Measurements from ENCODE around the gene PBX4.

Gene PBX4

GRCh38 chr19:19568802-19569756 is 49.4 kb downstream of the PBX4 start:
- Histone ChIP-seq H3K36me3 (ENCODE audit: control insufficient read depth, insufficient read depth, low read length) (no peaks in the 10 kb centered on the region), H3K9ac (ENCODE audit: low read length) (no peak overlapping the region), H3K4me3 (ENCODE audit: low read length) (no peak overlapping the region), H3K9me3 (ENCODE audit: control insufficient read depth, low read length) (no peaks in the 10 kb centered on the region), H3K4me1 (ENCODE audit: control insufficient read depth, insufficient read depth, low read length) (no peaks in the 10 kb centered on the region), H3K27me3 (ENCODE audit: control insufficient read depth, insufficient read depth, low read length) (no peaks in the 10 kb centered on the region)

DNA sequence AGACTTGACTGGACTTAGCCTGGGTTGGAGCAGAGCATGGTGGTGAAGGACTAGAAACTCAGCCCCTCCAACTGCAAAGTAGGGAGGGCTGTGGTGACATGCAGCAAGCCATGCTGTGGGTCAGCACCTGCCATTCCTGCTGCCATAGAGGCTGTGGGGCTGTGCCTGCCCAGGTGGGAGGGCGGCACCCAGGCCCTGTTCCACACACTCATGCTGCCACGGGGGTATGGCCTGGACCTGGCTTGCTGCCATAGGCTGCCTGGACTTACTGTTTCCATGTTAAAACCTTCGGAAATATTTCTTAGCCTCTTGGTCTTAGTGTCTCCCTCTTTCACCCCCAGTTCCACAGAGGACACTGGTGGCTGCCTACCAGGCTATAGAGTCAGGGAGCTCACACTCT is 51.1 kb downstream of the PBX4 start:
- H3K27me3 ChIP-seq (ENCODE audit: control insufficient read depth, insufficient read depth, low read length), result no peaks in the 10 kb centered on the region
- H3K9me3 ChIP-seq (ENCODE audit: control insufficient read depth, low read length), result no peaks in the 10 kb centered on the region
- no peak overlapping the region for H3K9ac ChIP-seq (ENCODE audit: low read length)
- H3K36me3 ChIP-seq (ENCODE audit: control insufficient read depth, insufficient read depth, low read length), result no peaks in the 10 kb centered on the region
- no peaks in the 10 kb centered on the region for H3K4me1 ChIP-seq (ENCODE audit: control insufficient read depth, insufficient read depth, low read length)
- H3K4me3 ChIP-seq (ENCODE audit: low read length), result no peak overlapping the region

DNA sequence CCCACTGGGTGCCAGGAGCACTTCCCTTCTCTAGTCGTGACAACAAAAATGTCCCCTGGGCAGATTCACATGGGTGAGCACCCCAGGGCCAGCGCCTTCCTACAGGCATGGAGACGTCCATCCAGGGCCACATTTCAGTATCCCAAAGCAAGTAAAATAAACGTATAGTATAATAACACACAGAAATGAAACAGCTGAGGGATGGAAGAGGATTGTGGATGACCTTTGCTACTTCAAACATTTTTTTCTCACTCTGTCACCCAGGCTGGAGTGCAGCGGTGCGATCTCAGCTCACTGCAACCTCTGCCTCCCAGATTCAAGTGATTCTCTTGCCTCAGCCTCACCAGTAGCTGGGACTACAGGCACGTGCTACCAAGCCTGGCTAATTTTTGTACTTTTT is 52.2 kb downstream of the PBX4 start:
- Histone ChIP-seq H3K27me3 (ENCODE audit: control insufficient read depth, insufficient read depth, low read length) (no peaks in the 10 kb centered on the region), H3K4me3 (ENCODE audit: low read length) (no peak overlapping the region), H3K4me1 (ENCODE audit: control insufficient read depth, insufficient read depth, low read length) (no peaks in the 10 kb centered on the region), H3K36me3 (ENCODE audit: control insufficient read depth, insufficient read depth, low read length) (no peaks in the 10 kb centered on the region), H3K9me3 (ENCODE audit: control insufficient read depth, low read length) (no peaks in the 10 kb centered on the region), H3K9ac (ENCODE audit: low read length) (no peak overlapping the region)

DNA sequence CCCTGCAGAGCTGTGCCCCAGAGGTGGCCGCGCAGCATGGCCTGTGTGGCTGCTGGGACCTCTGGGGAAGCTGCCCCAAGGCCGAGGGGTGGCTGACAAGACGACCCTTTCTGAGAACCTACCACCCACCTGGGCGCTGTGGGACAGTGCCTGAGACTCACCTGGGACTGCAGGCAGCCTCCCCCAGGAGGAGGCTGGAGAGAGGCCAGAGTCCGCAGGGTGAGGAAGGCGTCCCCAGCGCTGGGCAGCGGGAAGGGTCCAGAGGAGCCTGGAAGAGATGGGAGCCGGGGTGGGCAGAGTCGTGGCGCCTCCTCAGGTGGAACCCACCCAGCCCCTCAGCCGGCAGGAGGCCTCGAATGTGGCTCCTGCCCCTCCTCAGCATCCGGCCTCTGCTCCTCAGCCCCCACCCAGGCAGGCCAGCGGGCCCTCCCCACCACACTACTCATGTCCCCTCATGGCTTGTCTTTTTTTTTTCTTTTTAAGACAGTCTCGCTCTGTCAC is 55.1 kb downstream of the PBX4 start:
- no peaks in the 10 kb centered on the region for H3K9me3 ChIP-seq (ENCODE audit: control insufficient read depth, low read length)
- H3K4me3 ChIP-seq (ENCODE audit: low read length), result no peak overlapping the region
- no peaks in the 10 kb centered on the region for H3K4me1 ChIP-seq (ENCODE audit: control insufficient read depth, insufficient read depth, low read length)
- H3K36me3 ChIP-seq (ENCODE audit: control insufficient read depth, insufficient read depth, low read length), result no peaks in the 10 kb centered on the region
- H3K27me3 ChIP-seq (ENCODE audit: control insufficient read depth, insufficient read depth, low read length), result no peaks in the 10 kb centered on the region
- no peak overlapping the region for H3K9ac ChIP-seq (ENCODE audit: low read length)

DNA sequence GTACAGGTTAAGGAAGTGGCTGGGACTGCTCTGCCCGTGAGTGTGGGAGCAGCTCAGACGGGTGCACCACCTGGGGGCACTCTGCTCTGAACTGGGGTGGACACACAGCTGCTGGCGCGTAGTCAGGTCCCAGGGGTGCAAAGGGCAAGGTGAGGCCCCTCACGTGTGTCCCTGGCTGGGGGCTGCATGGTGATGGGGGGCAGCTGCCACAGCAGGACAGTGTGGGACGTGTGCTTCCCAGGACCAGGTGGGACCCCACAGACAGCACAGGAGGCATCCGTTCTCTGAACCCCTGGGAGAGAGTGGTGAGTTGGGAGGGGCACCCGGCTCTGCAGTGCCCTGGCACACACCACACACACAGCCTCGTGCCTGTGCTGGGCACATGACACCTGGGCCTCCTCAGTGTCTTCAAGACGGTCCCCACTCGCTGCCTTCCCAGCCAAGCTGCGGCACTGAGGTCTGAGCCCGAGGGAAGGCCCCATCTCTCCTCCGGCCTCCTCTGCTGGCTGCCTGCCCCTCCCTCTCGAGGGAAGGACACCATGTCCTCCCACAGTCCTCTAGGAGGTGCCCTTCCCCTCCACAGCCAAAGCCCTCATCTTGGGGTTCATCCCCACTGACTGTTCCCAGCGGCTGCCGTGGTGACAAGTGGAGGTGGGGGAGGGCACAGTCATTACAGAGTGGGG is 55.7 kb downstream of the PBX4 start:
- Histone ChIP-seq H3K4me3 (ENCODE audit: low read length) (no peak overlapping the region), H3K9ac (ENCODE audit: low read length) (no peak overlapping the region), H3K27me3 (ENCODE audit: control insufficient read depth, insufficient read depth, low read length) (no peaks in the 10 kb centered on the region), H3K9me3 (ENCODE audit: control insufficient read depth, low read length) (no peaks in the 10 kb centered on the region), H3K36me3 (ENCODE audit: control insufficient read depth, insufficient read depth, low read length) (no peaks in the 10 kb centered on the region), H3K4me1 (ENCODE audit: control insufficient read depth, insufficient read depth, low read length) (no peaks in the 10 kb centered on the region)

GRCh38 chr19:19561946-19562664 is 56.4 kb downstream of the PBX4 start:
- Histone ChIP-seq H3K4me1 (ENCODE audit: control insufficient read depth, insufficient read depth, low read length) (no peaks in the 10 kb centered on the region), H3K9me3 (ENCODE audit: control insufficient read depth, low read length) (no peaks in the 10 kb centered on the region), H3K27me3 (ENCODE audit: control insufficient read depth, insufficient read depth, low read length) (no peaks in the 10 kb centered on the region), H3K36me3 (ENCODE audit: control insufficient read depth, insufficient read depth, low read length) (no peaks in the 10 kb centered on the region), H3K4me3 (ENCODE audit: low read length) (no peak overlapping the region), H3K9ac (ENCODE audit: low read length) (no peak overlapping the region)

DNA sequence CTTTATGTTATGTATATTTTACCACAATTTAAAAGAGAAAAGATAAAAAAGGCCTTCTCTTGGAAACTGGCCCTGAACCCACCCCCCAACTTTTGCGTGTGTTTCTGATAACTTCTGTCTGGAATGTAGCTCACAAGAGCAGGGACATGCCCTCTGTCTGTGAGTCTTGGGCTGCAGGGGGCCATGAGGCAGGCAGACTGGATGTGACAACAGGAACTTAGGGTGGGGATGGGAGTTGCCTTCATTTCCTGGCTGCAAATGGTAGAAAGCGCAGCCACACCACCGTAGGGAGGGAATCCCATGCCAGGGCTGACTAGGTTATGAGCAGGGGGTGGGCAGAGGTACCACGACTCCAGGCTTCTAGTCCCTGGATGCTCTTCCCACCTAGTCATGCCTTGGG is 58.6 kb downstream of the PBX4 start:
- H3K4me3 ChIP-seq (ENCODE audit: low read length), result no peak overlapping the region
- peaks cover under 1% of the 10 kb centered on the region for H3K27me3 ChIP-seq (ENCODE audit: control insufficient read depth, insufficient read depth, low read length)
- H3K36me3 ChIP-seq (ENCODE audit: control insufficient read depth, insufficient read depth, low read length), result no peaks in the 10 kb centered on the region
- H3K9me3 ChIP-seq (ENCODE audit: control insufficient read depth, low read length), result no peaks in the 10 kb centered on the region
- H3K9ac ChIP-seq (ENCODE audit: low read length), result no peak overlapping the region
- no peaks in the 10 kb centered on the region for H3K4me1 ChIP-seq (ENCODE audit: control insufficient read depth, insufficient read depth, low read length)

- Histone ChIP-seq H3K9ac (ENCODE audit: low read length) (no peak overlapping the region), H3K4me1 (ENCODE audit: control insufficient read depth, insufficient read depth, low read length) (no peaks in the 10 kb centered on the region), H3K9me3 (ENCODE audit: control insufficient read depth, low read length) (no peaks in the 10 kb centered on the region), H3K4me3 (ENCODE audit: low read length) (no peak overlapping the region), H3K27me3 (ENCODE audit: control insufficient read depth, insufficient read depth, low read length) (peaks cover 6% of the 10 kb centered on the region), H3K36me3 (ENCODE audit: control insufficient read depth, insufficient read depth, low read length) (no peaks in the 10 kb centered on the region)
These were observed 59.9 kb downstream of the PBX4 start for GRCh38 chr19:19558636-19559035.

DNA sequence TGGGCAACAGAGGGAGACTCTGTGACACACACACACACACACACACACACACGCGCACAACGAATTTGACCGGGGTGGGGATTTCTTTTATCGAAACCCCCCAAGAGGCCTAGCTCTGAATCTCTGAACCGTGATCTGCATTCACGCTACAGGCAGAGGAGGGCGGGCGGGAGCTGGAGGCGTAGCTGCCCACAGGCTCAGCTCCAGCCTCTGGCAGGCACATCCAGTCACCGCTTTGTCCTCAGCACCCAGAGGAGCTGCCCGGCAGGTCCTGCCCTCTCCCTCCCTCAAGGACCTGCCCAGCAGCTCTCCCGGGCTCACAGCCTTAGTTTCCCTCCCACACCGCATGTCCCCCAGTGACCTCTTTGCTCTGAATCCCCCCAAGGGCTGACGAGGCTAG is 60.4 kb downstream of the PBX4 start:
- no peak overlapping the region for H3K9ac ChIP-seq (ENCODE audit: low read length)
- H3K9me3 ChIP-seq (ENCODE audit: control insufficient read depth, low read length), result no peaks in the 10 kb centered on the region
- no peaks in the 10 kb centered on the region for H3K4me1 ChIP-seq (ENCODE audit: control insufficient read depth, insufficient read depth, low read length)
- H3K36me3 ChIP-seq (ENCODE audit: control insufficient read depth, insufficient read depth, low read length), result no peaks in the 10 kb centered on the region
- H3K4me3 ChIP-seq (ENCODE audit: low read length), result no peak overlapping the region
- peaks cover 6% of the 10 kb centered on the region for H3K27me3 ChIP-seq (ENCODE audit: control insufficient read depth, insufficient read depth, low read length)

- no peak overlapping the region for H3K4me3 ChIP-seq (ENCODE audit: low read length)
- H3K9ac ChIP-seq (ENCODE audit: low read length), result no peak overlapping the region
- peaks cover 15% of the 10 kb centered on the region for H3K27me3 ChIP-seq (ENCODE audit: control insufficient read depth, insufficient read depth, low read length)
- no peaks in the 10 kb centered on the region for H3K9me3 ChIP-seq (ENCODE audit: control insufficient read depth, low read length)
- H3K4me1 ChIP-seq (ENCODE audit: control insufficient read depth, insufficient read depth, low read length), result no peaks in the 10 kb centered on the region
- no peaks in the 10 kb centered on the region for H3K36me3 ChIP-seq (ENCODE audit: control insufficient read depth, insufficient read depth, low read length)
These were observed 64.1 kb downstream of the PBX4 start for GRCh38 chr19:19554074-19555023.

DNA sequence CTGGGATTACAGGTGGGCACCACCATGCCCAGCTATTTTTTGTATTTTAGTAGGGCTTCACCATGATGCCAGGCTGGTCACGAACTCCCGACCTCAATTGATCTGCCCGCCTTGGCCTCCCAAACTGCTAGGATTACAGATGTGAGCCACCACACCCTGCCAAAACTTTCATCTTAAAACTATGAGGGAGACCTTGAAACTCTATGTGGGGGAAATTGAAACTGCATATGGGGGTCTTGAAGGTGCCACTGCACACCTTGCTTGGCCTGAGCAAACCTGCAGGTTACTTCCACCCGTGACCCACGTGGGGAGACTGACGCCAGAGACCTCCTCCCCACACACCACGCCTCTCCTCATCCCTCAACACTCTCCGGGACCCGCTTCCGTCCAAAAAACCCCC is 64.8 kb downstream of the PBX4 start:
- Histone ChIP-seq H3K36me3 (ENCODE audit: control insufficient read depth, insufficient read depth, low read length) (no peaks in the 10 kb centered on the region), H3K9ac (ENCODE audit: low read length) (no peak overlapping the region), H3K4me3 (ENCODE audit: low read length) (no peak overlapping the region), H3K4me1 (ENCODE audit: control insufficient read depth, insufficient read depth, low read length) (no peaks in the 10 kb centered on the region), H3K9me3 (ENCODE audit: control insufficient read depth, low read length) (no peaks in the 10 kb centered on the region), H3K27me3 (ENCODE audit: control insufficient read depth, insufficient read depth, low read length) (peaks cover 22% of the 10 kb centered on the region)
